Glomerular visceral epithelial cell (primary cell): ENCODE results near the gene CLEC10A.

ENCODE experiments used
- DNase-seq: peaks from one replicate; pipeline ENCODE4 v3.0.0-alpha.2; 2016; ENCODE audit errors: extremely low spot score

Gene CLEC10A

GRCh38 chr17:7041607-7042500 is 38.2 kb downstream of the CLEC10A start:
- DNase-seq, result no peak

- no peak for DNase-seq
Measured at GRCh38 chr17:7039832-7040231, 40.2 kb downstream of the CLEC10A start.

- no peak for DNase-seq
Measured at GRCh38 chr17:7038025-7038862, 41.8 kb downstream of the CLEC10A start.

GRCh38 chr17:7035591-7036368 is 44.3 kb downstream of the CLEC10A start, which contains the start of gene SLC16A13:
Gene SLC16A13 (plus strand): TSS chr17:7036015. CDS start chr17:7036383, 368 bp downstream.
- peak; percentile 99 for DNase-seq

- DNase-seq, result no peak
Measured at GRCh38 chr17:7034955-7035590, 45.0 kb downstream of the CLEC10A start.

GRCh38 chr17:7029659-7030058 is 50.4 kb downstream of the CLEC10A start:
- no peak for DNase-seq

GRCh38 chr17:7029096-7029495 is 51.0 kb downstream of the CLEC10A start:
- no peak for DNase-seq

GRCh38 chr17:7027335-7027734 is 52.7 kb downstream of the CLEC10A start:
- no peak for DNase-seq

- DNase-seq, result no peak
Measured at GRCh38 chr17:7026471-7027115, 53.5 kb downstream of the CLEC10A start.

GRCh38 chr17:7025245-7025644 is 54.8 kb downstream of the CLEC10A start:
- DNase-seq, result peak; percentile 33
